Measurements from ENCODE around the gene GLI3.
"Not testable (repeated sequence)": the region's sequence is repeated elsewhere in the genome, so short reads cannot be mapped to it uniquely, and the experiment has no call there.

Gene GLI3

GRCh38 chr7:42210333-42210732, 26.7 kb downstream of the GLI3 start:
- no peak for DNase-seq

GRCh38 chr7:42209085-42209484, 27.9 kb downstream of the GLI3 start:
- not testable (repeated sequence) for DNase-seq

GRCh38 chr7:42208572-42208971, 28.4 kb downstream of the GLI3 start:
- no peak for DNase-seq

- DNase-seq: no peak
Measured at GRCh38 chr7:42207420-42207819, 29.6 kb downstream of the GLI3 start.

GRCh38 chr7:42203336-42203735, 33.7 kb downstream of the GLI3 start:
- no peak for DNase-seq

GRCh38 chr7:42202601-42203000, 34.4 kb downstream of the GLI3 start:
- DNase-seq: no peak

GRCh38 chr7:42198974-42199668, 37.9 kb downstream of the GLI3 start:
- DNase-seq: no peak

GRCh38 chr7:42198296-42198695, 38.7 kb downstream of the GLI3 start:
- no peak for DNase-seq

- no peak for DNase-seq
Measured at GRCh38 chr7:42197451-42197850, 39.6 kb downstream of the GLI3 start.

- no peak for DNase-seq
Measured at GRCh38 chr7:42194238-42194637, 42.8 kb downstream of the GLI3 start.

- DNase-seq: no peak
Measured at GRCh38 chr7:42193471-42194129, 43.4 kb downstream of the GLI3 start.

- DNase-seq: no peak
Measured at GRCh38 chr7:42192851-42193461, 44.1 kb downstream of the GLI3 start.

- DNase-seq: no peak
Measured at GRCh38 chr7:42192066-42192465, 44.9 kb downstream of the GLI3 start.

GRCh38 chr7:42189535-42189934, 47.5 kb downstream of the GLI3 start:
- DNase-seq: no peak

- no peak for DNase-seq
Measured at GRCh38 chr7:42186151-42186550, 50.9 kb downstream of the GLI3 start.

- DNase-seq: no peak
Measured at GRCh38 chr7:42185726-42186125, 51.3 kb downstream of the GLI3 start.

- no peak for DNase-seq
Measured at GRCh38 chr7:42183547-42183946, 53.5 kb downstream of the GLI3 start.

- DNase-seq: no peak
Measured at GRCh38 chr7:42181566-42181965, 55.4 kb downstream of the GLI3 start.

- DNase-seq: no peak
Measured at GRCh38 chr7:42180806-42181205, 56.2 kb downstream of the GLI3 start.

GRCh38 chr7:42176724-42177101, 60.3 kb downstream of the GLI3 start:
- DNase-seq: no peak

- no peak for DNase-seq
Measured at GRCh38 chr7:42175834-42176723, 60.9 kb downstream of the GLI3 start.

GRCh38 chr7:42174391-42174912, 62.6 kb downstream of the GLI3 start:
- DNase-seq: no peak

- no peak for DNase-seq
Measured at GRCh38 chr7:42170724-42171123, 66.3 kb downstream of the GLI3 start.
